RWPE1 (cell line): Measurements from ENCODE around the gene CEACAM16.

Experiments used
- CTCF ChIA-PET: fragments of 350-600 bp; sonication (Branson Sonifier 250); formaldehyde crosslinking; extraction: SDS; loops from one replicate; lab custom pipeline; 2021; lab: Yijun Ruan, JAX
- POLR2A ChIA-PET: fragments of 400-600 bp; formaldehyde crosslinking; extraction: SDS; loops from one replicate; lab custom pipeline; 2020; ENCODE audit warnings: antibody characterized with exemption; ENCODE audit not compliant: low non-redundant PET; lab: Yijun Ruan, JAX
- DNase-seq: peaks from one replicate; pipeline ENCODE4 v3.0.0; 2012; ENCODE audit warnings: low spot score
- H3K27ac ChIP-seq: fragments of 450-650 bp; 2 replicates; pipeline ENCODE4 v1.5.1; 2017
- TF ChIP-seq, protein P1 (sequence below): fragments of 450-650 bp; conservative IDR thresholded peaks from 2 replicates; pipeline ENCODE4 v1.5.1; 2017; ENCODE audit warnings: low read depth, mild to moderate bottlenecking

Gene CEACAM16

DNA sequence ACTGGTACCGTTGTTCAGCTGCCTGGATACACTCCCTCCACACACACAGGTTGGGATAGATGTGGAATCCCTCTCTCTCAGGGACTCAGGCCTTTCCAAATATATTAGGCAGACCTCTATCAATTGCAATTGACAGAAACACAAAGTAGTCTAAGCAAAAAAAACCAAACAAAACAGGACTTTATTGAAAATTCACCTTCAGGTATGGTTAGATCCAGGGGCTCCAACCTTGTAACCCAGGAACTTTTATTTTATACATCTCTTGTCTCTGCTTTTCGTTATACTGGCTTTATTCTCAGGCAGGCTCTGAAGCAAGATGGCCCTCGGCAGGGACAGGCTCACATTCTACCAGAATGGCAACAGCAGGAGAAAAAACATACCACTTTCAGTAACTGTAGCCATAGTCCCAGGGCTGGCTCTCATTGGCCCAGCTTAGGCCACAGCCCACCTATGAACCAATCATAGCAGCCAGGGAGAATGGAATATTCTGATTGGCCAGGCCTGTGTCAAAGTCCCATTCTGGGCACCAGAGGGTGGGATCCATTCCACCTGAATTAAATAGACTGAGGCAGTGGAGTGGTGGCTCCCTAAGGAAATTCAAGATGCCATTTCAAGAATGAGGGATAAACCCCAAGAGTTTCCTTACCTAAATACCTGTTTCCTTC is 40.8 kb upstream of the CEACAM16 start:
- CTCF ChIA-PET = interaction anchor here (0.6 to 2.5 kb wide), 4 partner anchors 73 to 87 kb away, joined by 3 to 12 read pairs (median 6); no protein-coding TSS in a partner anchor
- DNase-seq = no peak
- H3K27ac ChIP-seq = no peak overlapping the region
- POLR2A ChIA-PET = no interaction called here
- TF ChIP-seq, protein P1, sequence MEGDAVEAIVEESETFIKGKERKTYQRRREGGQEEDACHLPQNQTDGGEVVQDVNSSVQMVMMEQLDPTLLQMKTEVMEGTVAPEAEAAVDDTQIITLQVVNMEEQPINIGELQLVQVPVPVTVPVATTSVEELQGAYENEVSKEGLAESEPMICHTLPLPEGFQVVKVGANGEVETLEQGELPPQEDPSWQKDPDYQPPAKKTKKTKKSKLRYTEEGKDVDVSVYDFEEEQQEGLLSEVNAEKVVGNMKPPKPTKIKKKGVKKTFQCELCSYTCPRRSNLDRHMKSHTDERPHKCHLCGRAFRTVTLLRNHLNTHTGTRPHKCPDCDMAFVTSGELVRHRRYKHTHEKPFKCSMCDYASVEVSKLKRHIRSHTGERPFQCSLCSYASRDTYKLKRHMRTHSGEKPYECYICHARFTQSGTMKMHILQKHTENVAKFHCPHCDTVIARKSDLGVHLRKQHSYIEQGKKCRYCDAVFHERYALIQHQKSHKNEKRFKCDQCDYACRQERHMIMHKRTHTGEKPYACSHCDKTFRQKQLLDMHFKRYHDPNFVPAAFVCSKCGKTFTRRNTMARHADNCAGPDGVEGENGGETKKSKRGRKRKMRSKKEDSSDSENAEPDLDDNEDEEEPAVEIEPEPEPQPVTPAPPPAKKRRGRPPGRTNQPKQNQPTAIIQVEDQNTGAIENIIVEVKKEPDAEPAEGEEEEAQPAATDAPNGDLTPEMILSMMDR = no peak

DNA sequence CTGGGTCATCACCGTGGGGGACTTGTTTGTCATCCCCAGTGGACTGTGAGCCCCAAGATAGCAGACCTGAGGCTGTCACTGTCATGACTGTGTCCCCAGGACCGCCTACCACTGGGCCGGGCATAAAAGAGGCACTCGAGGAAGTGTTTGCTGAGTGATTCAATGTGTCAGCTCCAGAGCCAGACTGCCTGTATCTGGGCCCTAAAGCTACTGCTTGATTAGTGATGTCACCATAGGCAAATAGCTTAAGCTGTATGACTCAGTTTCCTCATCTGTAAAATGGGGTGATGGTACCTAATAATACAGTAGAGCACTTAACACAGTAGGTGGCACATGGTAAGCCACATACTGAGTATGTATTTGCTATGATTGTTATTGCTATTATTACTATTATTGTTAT is 38.9 kb upstream of the CEACAM16 start:
- POLR2A ChIA-PET = no interaction called here
- TF ChIP-seq, protein P1 = no peak
- H3K27ac ChIP-seq = peak overlapping the region; percentile 12; the same call in 1 of the 2 replicates
- CTCF ChIA-PET = no interaction called here
- no peak for DNase-seq

DNA sequence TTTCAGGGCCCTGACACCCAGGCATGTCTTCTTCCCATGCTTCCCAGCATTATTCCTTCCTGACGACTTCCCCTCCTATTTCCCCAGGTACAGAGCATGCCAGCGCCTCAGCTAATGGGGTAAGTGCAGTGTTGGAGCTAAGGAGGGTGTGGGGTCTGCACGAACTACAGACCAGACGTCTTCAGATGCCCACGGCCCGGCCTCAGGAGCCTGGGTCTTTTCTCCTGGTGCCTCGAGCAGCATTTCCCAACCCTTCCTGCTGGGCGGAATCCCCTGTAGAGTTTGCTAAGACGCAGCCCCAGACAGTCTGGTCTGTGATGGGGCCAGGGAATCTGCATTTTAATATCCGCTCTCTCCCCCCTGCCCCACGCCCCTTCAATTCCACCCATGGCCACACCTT is 37.7 kb upstream of the CEACAM16 start:
- POLR2A ChIA-PET = no interaction called here
- CTCF ChIA-PET = no interaction called here
- peak overlapping the region; percentile 19; the same call in 1 of the 2 replicates for H3K27ac ChIP-seq
- TF ChIP-seq, protein P1 = no peak
- no peak for DNase-seq

DNA sequence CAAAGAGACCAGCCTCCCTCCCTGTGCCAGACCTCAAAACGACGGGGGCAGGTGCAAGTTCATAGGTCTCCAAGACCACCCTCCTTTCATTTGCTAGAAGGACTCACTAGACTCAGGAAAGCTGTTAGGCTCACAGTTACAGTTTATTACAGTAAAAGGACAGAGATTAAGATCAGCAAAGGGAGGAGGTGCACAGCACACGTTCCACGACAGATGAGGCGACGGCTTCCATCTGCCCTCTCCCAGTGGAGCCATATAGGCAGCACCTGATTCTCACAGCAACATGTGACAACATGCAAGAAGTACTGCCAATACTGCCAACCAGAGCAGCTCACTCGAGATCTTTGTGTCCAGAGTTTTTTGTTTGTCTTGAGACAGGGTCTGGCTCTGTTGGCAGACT is 37.0 kb upstream of the CEACAM16 start:
- TF ChIP-seq, protein P1 = no peak
- ChIA-PET POLR2A (no interaction called here), CTCF (no interaction called here)
- H3K27ac ChIP-seq = peak overlapping the region; percentile 19
- no peak for DNase-seq

DNA sequence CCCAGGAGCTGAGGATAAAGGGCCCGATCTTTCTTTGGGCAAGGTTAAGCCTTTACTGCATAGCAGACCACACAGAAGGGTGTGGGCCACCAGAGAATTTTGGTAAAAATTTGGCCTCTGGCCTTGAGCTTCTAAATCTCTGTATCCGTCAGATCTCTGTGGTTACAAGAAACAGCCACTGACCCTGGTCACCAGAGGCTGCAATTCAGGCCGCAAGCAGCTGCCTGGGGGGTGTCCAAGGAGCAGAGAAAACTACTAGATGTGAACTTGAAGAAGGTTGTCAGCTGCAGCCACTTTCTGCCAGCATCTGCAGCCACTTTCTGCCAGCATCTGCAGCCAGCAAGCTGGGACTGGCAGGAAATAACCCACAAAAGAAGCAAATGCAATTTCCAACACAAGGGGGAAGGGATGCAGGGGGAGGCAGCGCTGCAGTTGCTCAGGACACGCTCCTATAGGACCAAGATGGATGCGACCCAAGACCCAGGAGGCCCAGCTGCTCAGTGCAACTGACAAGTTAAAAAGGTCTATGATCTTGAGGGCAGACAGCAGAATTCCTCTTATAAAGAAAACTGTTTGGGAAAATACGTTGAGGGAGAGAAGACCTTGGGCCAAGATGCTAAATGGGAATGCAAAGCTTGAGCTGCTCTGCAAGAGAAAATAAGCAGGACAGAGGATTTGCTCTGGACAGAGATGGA is 36.1 kb upstream of the CEACAM16 start:
- peak overlapping the region; percentile 44 for H3K27ac ChIP-seq
- CTCF ChIA-PET = interaction anchor here (0.5 to 2.0 kb wide), 4 partner anchors 8 to 559 kb away, joined by 3 to 6 read pairs (median 4); no protein-coding TSS in a partner anchor
- no peak for DNase-seq
- TF ChIP-seq, protein P1 = no peak
- POLR2A ChIA-PET = no interaction called here

DNA sequence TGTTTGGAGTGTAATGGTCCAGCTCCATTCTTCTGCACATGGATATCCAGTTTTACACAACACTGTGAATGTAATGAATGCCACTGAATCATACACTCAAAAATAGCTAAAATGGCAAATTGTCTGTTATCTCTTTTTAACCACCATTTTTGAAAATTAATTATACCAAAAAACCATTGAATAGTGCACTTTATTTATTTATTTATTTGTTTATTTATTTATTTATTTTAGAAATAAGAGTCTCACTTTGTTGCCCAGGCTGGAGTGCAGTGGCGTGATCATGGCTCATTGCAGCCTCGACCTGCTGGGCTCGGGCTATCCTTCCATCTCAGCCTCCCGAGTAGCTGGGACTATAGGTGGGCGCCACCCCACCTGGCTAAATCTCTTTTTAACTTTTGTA is 35.0 kb upstream of the CEACAM16 start:
- ChIA-PET CTCF (interaction anchor here (0.6 to 2.0 kb wide), 3 partner anchors 10 to 105 kb away, joined by 3 to 6 read pairs (median 5); no protein-coding TSS in a partner anchor), POLR2A (interaction anchor here (0.6 kb wide), 1 partner anchor 356 kb away, joined by 4 read pairs; no protein-coding TSS in a partner anchor)
- no peak overlapping the region for H3K27ac ChIP-seq
- TF ChIP-seq, protein P1 = no peak
- no peak for DNase-seq
